ENCODE results near the gene ARSA.

The ARSA gene

DNA sequence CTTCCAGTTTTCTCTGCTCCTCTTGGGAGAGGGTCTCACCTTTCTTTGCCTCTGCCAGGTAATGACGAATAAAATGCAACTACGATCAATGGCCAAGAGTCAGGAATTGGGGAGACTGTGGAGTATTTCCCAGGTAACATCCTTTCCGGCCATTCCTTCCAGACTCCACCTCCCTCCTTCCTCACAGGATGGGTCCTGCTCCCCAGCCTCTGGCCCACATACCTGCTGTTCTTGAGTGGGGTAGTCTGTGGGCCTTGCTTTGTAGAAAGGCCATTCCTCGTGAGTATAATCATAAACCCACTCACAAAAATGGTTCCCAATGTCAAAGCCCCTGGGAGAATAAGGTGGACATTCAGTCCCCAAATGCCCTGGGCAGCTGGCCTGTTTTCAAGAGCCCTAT lies 48.2 kb downstream of the ARSA start:
- DNase-seq (ENCODE audit: low read depth in 2 of 2): no peak

DNA sequence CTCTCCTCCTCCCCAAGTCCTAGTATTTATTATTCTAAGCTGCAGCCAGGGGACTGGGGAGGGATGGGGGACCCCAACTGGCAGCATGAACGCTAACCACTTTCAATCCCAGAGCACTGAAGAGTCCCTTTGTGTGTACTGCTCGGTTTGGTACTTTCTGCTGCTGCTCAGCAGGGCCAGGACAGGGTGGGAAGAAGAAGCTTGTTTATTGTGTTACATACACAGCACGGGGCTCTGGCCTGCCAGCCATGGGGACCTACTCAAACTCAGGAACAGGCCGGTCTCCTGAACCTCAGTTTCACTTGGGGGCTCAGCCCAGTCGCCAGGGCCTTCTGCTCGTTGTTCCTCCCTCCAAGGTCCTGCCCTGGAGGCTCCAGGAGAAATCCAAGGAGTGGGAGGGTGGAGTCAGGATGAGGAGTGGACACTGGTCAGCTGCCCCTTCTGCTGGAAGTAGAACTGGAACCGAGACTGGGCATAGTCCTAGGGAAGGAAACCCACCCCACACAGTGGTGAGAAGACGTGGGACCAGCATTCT lies 49.1 kb downstream of the ARSA start:
- DNase-seq (ENCODE audit: low read depth in 2 of 2): no peak

DNA sequence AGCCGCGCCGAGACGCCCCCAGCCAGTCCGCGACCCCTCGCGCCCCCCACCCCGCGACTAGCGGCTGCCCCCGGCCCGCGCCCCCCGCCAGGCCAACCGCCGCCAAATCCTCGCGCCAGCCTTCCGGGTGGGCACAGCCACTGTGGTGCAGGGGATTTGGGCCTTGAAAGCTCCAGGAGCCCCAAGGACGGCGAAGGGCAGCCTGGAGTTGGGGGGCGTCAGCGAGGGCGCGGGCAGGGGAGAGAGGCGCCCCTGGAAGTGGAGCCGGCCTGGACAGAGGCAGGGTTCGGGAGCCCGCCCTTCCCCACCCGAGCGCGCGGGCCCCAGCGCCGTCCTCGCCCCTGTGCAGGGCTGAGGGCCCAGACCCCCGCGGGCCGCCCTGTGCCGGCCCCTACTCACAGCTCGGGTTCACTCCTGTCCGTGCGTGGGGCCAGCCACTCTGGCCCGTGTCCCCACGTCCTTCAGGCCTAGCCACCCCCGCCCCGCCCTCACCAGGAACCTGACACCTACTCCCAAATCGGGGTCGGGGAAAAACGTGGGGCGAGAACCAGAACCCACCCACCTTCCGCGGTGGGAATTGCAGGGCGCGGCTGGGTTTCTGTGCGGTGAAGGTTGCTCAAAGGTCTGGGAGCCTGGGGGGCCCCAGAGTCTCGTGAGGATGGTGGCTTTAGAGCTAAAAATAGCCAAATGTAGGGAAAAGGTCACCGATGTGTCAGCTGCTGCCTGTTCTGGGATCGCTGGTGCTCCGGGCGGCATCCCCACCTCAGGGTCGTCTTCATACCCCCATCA lies 49.8 kb downstream of the ARSA start, which contains the start of gene CPT1B:
Gene CPT1B, minus strand, starts transcription at position 441 of the 789 bp plus-strand sequence. CDS start 512 bp downstream, outside the sequence.
- no peak for DNase-seq (ENCODE audit: low read depth in 2 of 2)

DNA sequence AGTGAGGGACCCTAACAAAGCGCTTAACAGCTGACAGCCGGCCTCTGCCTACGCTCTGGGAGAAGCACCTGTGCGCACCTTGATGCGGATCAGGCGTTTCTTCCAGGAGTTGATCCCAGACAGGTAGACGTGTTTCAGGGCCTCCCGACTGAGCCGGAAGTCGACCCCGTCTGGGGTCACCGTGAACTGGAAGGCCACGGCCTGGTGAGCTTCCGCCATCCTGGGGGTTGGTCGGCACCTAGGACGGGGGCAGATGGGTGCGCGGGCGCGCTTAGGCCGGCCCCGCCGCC lies 50.3 kb downstream of the ARSA start:
- DNase-seq (ENCODE audit: low read depth in 2 of 2): no peak

DNA sequence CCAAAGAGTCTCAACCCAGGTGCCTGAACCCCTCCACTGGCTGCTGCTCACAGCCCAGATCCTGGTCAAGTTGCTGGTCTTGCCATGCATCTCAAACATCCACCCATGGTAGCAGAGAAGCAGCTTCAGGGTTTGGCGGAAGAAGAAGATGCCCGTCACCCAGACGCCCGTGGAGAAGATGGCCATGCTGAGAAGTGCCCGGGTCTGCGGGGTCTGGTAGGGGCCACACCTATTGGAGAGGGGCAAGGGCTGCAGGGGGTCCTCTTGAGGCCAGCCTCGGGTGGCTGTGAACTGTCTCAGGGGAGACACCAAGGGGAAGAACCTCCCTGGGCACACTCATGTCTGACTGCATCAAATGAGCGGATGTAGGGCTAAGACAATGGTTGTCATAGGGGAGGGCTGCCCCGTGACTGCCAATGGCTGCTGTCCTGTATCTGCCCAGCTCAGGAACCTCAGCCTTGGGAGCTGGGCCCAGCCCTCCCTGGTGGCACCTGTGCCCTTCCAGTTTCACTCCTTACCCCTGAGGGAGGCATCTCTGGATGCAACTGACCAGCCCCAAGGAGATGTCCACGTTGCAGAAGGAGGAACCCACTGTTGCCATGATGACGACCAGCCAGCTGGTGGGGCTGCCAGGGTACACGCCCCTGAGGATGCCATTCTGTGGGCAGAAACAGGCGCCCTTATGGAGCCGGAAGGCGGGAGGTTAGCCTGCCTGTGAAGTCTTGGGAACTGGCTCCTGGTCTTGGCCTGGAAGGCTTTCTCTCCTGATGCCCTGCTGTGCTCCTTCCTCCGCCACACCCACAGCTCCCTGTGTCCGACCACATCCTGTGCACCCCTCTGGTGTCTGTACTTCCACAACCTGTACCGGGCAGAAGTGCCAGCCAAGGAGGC lies 50.9 kb downstream of the ARSA start:
- DNase-seq (ENCODE audit: low read depth in 2 of 2): no peak

DNA sequence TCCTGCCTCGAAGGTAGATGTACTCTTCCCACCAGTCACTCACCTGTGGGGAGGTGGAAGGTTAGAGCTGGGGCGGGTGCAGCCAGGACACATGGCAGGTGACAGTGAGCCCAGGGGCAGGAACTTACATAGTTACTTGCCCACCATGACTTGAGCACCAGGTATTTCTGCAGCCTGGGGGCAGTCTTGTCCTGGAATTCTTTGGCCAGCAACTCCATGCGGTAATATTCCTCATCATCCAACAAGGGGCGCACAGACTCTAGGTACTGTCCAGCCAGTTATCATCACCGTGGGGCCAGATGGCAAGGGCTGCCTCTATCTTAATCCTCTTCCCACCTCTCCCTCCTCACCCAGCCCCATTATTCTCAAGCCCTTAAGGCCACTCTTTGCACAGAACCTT lies 51.9 kb downstream of the ARSA start:
- DNase-seq (ENCODE audit: low read depth in 2 of 2): no peak

DNA sequence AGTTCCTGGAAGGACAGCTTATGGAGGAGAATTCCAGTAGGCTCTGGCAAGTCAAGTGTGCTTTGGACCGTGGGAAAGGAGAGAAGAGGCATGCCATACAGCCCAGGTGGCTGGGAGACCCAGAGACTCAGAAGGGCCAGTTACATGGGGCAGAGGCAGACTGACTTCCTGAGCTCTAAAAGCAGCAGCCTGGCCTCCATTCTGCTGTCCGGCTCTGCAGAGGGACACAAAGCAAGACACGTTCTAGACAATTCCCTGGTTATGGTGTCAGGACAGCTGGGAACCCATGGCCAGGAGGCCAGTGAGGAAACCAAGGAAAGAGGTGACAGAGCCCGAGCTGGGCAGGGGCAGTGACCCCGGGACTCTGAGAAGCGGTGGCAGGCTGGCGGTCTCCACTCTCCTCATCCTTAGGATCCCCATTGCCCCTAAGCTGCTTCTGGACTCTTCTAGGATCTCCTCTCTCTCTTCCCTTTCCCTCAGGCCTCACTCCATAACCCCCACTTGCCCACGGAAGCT lies 52.5 kb downstream of the ARSA start:
- no peak for DNase-seq (ENCODE audit: low read depth in 2 of 2)
